H1 (cell line): ENCODE results near the gene CHD2. TPM values are rescaled to one million over a fixed set of nuclear protein-coding genes. Genes with fewer than 3 reads are reported as not detected.

Experiments
- CBX8 ChIP-seq: fragments of 300-800, 300-1000 bp; sonication (generic); IDR thresholded peaks from 2 replicates; pipeline ENCODE4 v1.7.1; 2016; ENCODE audit warnings: low read depth, low read length, borderline replicate concordance
- KDM4A ChIP-seq: IDR thresholded peaks from one replicate; pipeline ENCODE4 v1.7.1; 2012; ENCODE audit warnings: low read depth, mild to moderate bottlenecking, moderate library complexity, low read length, inconsistent platforms; ENCODE audit not compliant: severe bottlenecking
- POLR2AphosphoS5 ChIP-seq: IDR thresholded peaks from 2 replicates; pipeline ENCODE4 v1.6.1; 2011; ENCODE audit warnings: low read depth, low read length
- RBBP5 ChIP-seq: IDR thresholded peaks from 2 replicates; pipeline ENCODE4 v1.7.1; 2012; ENCODE audit warnings: low read depth, mild to moderate bottlenecking, inconsistent platforms, low read length, moderate library complexity, borderline replicate concordance
- SIX5 ChIP-seq: IDR thresholded peaks from 2 replicates; pipeline ENCODE4 v1.6.1; 2011; ENCODE audit warnings: mild to moderate bottlenecking, low read depth, low read length
- TEAD4 ChIP-seq: IDR thresholded peaks from 2 replicates; pipeline ENCODE4 v1.6.1; 2012; ENCODE audit warnings: low read depth, low read length, inconsistent platforms, mixed read lengths
- YY1 ChIP-seq: IDR thresholded peaks from 2 replicates; pipeline ENCODE4 v1.6.1; 2011; ENCODE audit warnings: low read depth, mild to moderate bottlenecking, low read length
- polyA plus RNA-seq, 7 experiments: library from polyadenylated mRNA; depleted of rRNA in 3 of 7; stranded (reverse) in 5 of 7; unstranded in 2 of 7; fragments of >200 nt in 5 of 7; fragments of 200-250 nt in 2 of 7; gene quantifications; 1 replicate in 5 of 7; 2 replicates in 1 of 7; 4 replicates in 1 of 7; pipeline versions ENCODE4 v1.2.1 to v1.2.3, GENCODE V29; 2011 to 2013; ENCODE audit warnings: missing spikeins in 2 of 7, mixed read lengths in 2 of 7
- total RNA-seq: library from RNA; stranded (reverse); fragmentation: NEBNext Ultra II Directional; extraction: Animal tissue kit (Norgen Biotek cat#: 25700); gene quantifications from 2 replicates; pipeline ENCODE4 v1.2.1, GENCODE V29; 2021
- TF ChIP-seq, protein P1 (sequence below): fragments of 300-600 bp; sonication (generic); IDR thresholded peaks from 2 replicates; pipeline ENCODE4 v1.7.1; 2012; ENCODE audit warnings: low read length, moderate library complexity, mild to moderate bottlenecking, inconsistent platforms; ENCODE audit not compliant: insufficient replicate concordance

The CHD2 gene
- total and polyA plus RNA-seq, 2 of the 8 experiments (the other 6 are each of a cell fraction or from before 2014, with no cell fraction given): 28.8 to 70.0 TPM

DNA sequence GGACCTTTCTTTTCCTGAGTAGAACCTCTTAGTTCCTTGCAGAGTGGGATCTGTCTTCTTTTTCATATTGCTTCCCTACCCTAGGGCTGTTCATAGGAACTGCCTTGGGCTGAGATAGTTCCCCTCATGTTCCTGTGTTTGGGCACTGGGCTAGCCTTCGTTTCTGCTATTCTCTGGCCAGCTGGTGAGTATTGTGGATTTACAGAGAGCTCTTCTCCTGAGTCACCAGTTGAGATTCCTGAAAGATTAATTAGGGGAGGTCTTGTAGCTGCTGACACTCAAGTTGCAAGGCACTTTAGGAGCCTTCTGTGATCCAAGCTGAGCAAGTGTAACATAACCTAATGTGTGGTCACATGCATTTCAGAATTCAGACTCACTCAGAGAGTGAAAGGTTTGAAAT, 30.7 kb downstream of the CHD2 start (continued):
- TF ChIP-seq CBX8 (no peak), SIX5 (no peak), YY1 (no peak), KDM4A (no peak), TEAD4 (no peak), RBBP5 (no peak), POLR2AphosphoS5 (no peak)
- TF ChIP-seq, protein P1, sequence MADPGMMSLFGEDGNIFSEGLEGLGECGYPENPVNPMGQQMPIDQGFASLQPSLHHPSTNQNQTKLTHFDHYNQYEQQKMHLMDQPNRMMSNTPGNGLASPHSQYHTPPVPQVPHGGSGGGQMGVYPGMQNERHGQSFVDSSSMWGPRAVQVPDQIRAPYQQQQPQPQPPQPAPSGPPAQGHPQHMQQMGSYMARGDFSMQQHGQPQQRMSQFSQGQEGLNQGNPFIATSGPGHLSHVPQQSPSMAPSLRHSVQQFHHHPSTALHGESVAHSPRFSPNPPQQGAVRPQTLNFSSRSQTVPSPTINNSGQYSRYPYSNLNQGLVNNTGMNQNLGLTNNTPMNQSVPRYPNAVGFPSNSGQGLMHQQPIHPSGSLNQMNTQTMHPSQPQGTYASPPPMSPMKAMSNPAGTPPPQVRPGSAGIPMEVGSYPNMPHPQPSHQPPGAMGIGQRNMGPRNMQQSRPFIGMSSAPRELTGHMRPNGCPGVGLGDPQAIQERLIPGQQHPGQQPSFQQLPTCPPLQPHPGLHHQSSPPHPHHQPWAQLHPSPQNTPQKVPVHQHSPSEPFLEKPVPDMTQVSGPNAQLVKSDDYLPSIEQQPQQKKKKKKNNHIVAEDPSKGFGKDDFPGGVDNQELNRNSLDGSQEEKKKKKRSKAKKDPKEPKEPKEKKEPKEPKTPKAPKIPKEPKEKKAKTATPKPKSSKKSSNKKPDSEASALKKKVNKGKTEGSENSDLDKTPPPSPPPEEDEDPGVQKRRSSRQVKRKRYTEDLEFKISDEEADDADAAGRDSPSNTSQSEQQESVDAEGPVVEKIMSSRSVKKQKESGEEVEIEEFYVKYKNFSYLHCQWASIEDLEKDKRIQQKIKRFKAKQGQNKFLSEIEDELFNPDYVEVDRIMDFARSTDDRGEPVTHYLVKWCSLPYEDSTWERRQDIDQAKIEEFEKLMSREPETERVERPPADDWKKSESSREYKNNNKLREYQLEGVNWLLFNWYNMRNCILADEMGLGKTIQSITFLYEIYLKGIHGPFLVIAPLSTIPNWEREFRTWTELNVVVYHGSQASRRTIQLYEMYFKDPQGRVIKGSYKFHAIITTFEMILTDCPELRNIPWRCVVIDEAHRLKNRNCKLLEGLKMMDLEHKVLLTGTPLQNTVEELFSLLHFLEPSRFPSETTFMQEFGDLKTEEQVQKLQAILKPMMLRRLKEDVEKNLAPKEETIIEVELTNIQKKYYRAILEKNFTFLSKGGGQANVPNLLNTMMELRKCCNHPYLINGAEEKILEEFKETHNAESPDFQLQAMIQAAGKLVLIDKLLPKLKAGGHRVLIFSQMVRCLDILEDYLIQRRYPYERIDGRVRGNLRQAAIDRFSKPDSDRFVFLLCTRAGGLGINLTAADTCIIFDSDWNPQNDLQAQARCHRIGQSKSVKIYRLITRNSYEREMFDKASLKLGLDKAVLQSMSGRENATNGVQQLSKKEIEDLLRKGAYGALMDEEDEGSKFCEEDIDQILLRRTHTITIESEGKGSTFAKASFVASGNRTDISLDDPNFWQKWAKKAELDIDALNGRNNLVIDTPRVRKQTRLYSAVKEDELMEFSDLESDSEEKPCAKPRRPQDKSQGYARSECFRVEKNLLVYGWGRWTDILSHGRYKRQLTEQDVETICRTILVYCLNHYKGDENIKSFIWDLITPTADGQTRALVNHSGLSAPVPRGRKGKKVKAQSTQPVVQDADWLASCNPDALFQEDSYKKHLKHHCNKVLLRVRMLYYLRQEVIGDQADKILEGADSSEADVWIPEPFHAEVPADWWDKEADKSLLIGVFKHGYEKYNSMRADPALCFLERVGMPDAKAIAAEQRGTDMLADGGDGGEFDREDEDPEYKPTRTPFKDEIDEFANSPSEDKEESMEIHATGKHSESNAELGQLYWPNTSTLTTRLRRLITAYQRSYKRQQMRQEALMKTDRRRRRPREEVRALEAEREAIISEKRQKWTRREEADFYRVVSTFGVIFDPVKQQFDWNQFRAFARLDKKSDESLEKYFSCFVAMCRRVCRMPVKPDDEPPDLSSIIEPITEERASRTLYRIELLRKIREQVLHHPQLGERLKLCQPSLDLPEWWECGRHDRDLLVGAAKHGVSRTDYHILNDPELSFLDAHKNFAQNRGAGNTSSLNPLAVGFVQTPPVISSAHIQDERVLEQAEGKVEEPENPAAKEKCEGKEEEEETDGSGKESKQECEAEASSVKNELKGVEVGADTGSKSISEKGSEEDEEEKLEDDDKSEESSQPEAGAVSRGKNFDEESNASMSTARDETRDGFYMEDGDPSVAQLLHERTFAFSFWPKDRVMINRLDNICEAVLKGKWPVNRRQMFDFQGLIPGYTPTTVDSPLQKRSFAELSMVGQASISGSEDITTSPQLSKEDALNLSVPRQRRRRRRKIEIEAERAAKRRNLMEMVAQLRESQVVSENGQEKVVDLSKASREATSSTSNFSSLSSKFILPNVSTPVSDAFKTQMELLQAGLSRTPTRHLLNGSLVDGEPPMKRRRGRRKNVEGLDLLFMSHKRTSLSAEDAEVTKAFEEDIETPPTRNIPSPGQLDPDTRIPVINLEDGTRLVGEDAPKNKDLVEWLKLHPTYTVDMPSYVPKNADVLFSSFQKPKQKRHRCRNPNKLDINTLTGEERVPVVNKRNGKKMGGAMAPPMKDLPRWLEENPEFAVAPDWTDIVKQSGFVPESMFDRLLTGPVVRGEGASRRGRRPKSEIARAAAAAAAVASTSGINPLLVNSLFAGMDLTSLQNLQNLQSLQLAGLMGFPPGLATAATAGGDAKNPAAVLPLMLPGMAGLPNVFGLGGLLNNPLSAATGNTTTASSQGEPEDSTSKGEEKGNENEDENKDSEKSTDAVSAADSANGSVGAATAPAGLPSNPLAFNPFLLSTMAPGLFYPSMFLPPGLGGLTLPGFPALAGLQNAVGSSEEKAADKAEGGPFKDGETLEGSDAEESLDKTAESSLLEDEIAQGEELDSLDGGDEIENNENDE: no peak
